Smooth muscle cell (in vitro differentiated cells): ENCODE results near the gene MIER3. TPM values are rescaled to one million over a fixed set of nuclear protein-coding genes. Genes with fewer than 3 reads are reported as not detected.
"Not testable (repeated sequence)": the region's sequence is repeated elsewhere in the genome, so short reads cannot be mapped to it uniquely, and the experiment has no call there.

ENCODE experiments used
- DNase-seq: peaks from one replicate; lab custom pipeline; 2025; ENCODE audit not compliant: unreplicated experiment; lab: John Stamatoyannopoulos, UW
- H2AFZ ChIP-seq: fragments of 200-600 bp; sonication (generic); 2 replicates; pipeline ENCODE4 v1.6.0; 2016; ENCODE audit warnings: antibody characterized with exemption, low read depth, mild to moderate bottlenecking
- H3F3A ChIP-seq: fragments of 200-600 bp; sonication (generic); 2 replicates; pipeline ENCODE4 v1.6.0; 2017; ENCODE audit warnings: antibody characterized with exemption, low read depth
- H3K27ac ChIP-seq: fragments of 200-600 bp; sonication (generic); 2 replicates; pipeline ENCODE4 v1.5.1; 2016; ENCODE audit warnings: low read depth, mild to moderate bottlenecking
- H3K27me3 ChIP-seq: fragments of 200-600 bp; sonication (generic); 2 replicates; pipeline ENCODE4 v1.6.1; 2016; ENCODE audit warnings: low read depth, mild to moderate bottlenecking
- H3K36me3 ChIP-seq: fragments of 200-600 bp; sonication (generic); 2 replicates; pipeline ENCODE4 v1.5.1; 2016; ENCODE audit warnings: low read depth
- H3K4me1 ChIP-seq: fragments of 200-600 bp; sonication (generic); 2 replicates; pipeline ENCODE4 v1.5.1; 2016; ENCODE audit warnings: low read depth
- H3K4me2 ChIP-seq: fragments of 200-600 bp; sonication (generic); 2 replicates; pipeline ENCODE4 v1.6.0; 2016; ENCODE audit warnings: mild to moderate bottlenecking
- H3K4me3 ChIP-seq: fragments of 200-600 bp; sonication (generic); 2 replicates; pipeline ENCODE4 v1.5.1; 2016; ENCODE audit warnings: mild to moderate bottlenecking
- H3K79me2 ChIP-seq: fragments of 200-600 bp; sonication (generic); 2 replicates; pipeline ENCODE4 v1.6.0; 2016; ENCODE audit warnings: low read depth, mild to moderate bottlenecking
- H3K9ac ChIP-seq: fragments of 200-600 bp; sonication (generic); 2 replicates; pipeline ENCODE4 v1.6.0; 2016; ENCODE audit warnings: low read depth
- H3K9me3 ChIP-seq: fragments of 200-600 bp; sonication (generic); replicated peaks from 2 replicates; pipeline ENCODE4 v1.5.1; 2016; ENCODE audit warnings: low read depth
- H4K20me1 ChIP-seq: fragments of 200-600 bp; sonication (generic); 2 replicates; pipeline ENCODE4 v1.6.0; 2016; ENCODE audit warnings: low read depth
- CTCF ChIP-seq: fragments of 200-600 bp; sonication (generic); IDR thresholded peaks from 2 replicates; pipeline ENCODE4 v1.5.1; 2017; ENCODE audit warnings: borderline replicate concordance, mild to moderate bottlenecking, antibody characterized with exemption; ENCODE audit not compliant: insufficient read depth, poor library complexity, severe bottlenecking
- WGBS: methylation state at CpG from one replicate; pipeline ENCODE4 v1.1.7; 2016; ENCODE audit warnings: low lambda C conversion rate; 5-methylcytosine and 5-hydroxymethylcytosine counted together
- polyA plus RNA-seq: library from polyadenylated mRNA; unstranded; fragments of >200 nt; fragmentation: Nextera tagmentation; extraction: Ambion mirVana; gene quantifications from 2 replicates; pipeline ENCODE4 v1.2.1, GENCODE V29; 2016
- total RNA-seq: library from RNA; depleted of rRNA; stranded (reverse); fragments of >200 nt; gene quantifications from 2 replicates; pipeline ENCODE4 v1.2.3, GENCODE V29; 2014

The MIER3 gene
- total and polyA plus RNA-seq, 2 experiments from 2014 or later: 4.1 to 23.4 TPM

GRCh38 chr5:56981548-56982315 is 29.8 kb upstream of the MIER3 start:
- no peaks in the 10 kb centered on the region for H3K79me2 ChIP-seq
- no peaks in the 10 kb centered on the region for H3K4me1 ChIP-seq
- H3K27me3 ChIP-seq: no peaks in the 10 kb centered on the region
- no peak overlapping the region for H3K4me2 ChIP-seq
- no peak overlapping the region for H3K27ac ChIP-seq
- no peak overlapping the region for H3K9ac ChIP-seq
- no peak overlapping the region for H2AFZ ChIP-seq
- TF ChIP-seq CTCF: no peak
- H3K9me3 ChIP-seq: no peaks in the 10 kb centered on the region
- no peak for DNase-seq
- no peaks in the 10 kb centered on the region for H3F3A ChIP-seq
- H3K36me3 ChIP-seq: no peaks in the 10 kb centered on the region
- no peaks in the 10 kb centered on the region for H4K20me1 ChIP-seq
- 89% methylated on average over 4 of the region's 4 CpGs for WGBS
- no peak overlapping the region for H3K4me3 ChIP-seq

GRCh38 chr5:56979968-56980367 is 28.0 kb upstream of the MIER3 start:
- H2AFZ ChIP-seq: no peak overlapping the region
- H4K20me1 ChIP-seq: no peaks in the 10 kb centered on the region
- no peaks in the 10 kb centered on the region for H3K27me3 ChIP-seq
- H3K4me2 ChIP-seq: no peak overlapping the region
- H3K4me1 ChIP-seq: no peaks in the 10 kb centered on the region
- no peaks in the 10 kb centered on the region for H3K9me3 ChIP-seq
- no peak overlapping the region for H3K4me3 ChIP-seq
- H3F3A ChIP-seq: no peaks in the 10 kb centered on the region
- no peak for TF ChIP-seq CTCF
- 73% methylated on average over 13 of the region's 13 CpGs for WGBS
- H3K27ac ChIP-seq: no peak overlapping the region
- no peak overlapping the region for H3K9ac ChIP-seq
- DNase-seq: no peak
- no peaks in the 10 kb centered on the region for H3K79me2 ChIP-seq
- H3K36me3 ChIP-seq: no peaks in the 10 kb centered on the region

- H3F3A ChIP-seq, H3K27me3 ChIP-seq, H2AFZ ChIP-seq, H3K36me3 ChIP-seq, DNase-seq, H3K4me1 ChIP-seq, H3K4me3 ChIP-seq, H3K9ac ChIP-seq, H3K27ac ChIP-seq, H4K20me1 ChIP-seq, H3K79me2 ChIP-seq, H3K4me2 ChIP-seq, H3K9me3 ChIP-seq: not testable (repeated sequence)
- WGBS: 79% methylated on average over 3 of the region's 5 CpGs
Observed at GRCh38 chr5:56979526-56979925, 27.6 kb upstream of the MIER3 start.

GRCh38 chr5:56977822-56978221 is 25.9 kb upstream of the MIER3 start:
- no peak overlapping the region for H3K4me3 ChIP-seq
- TF ChIP-seq CTCF: no peak
- no peak overlapping the region for H3K27ac ChIP-seq
- H3K79me2 ChIP-seq: no peaks in the 10 kb centered on the region
- no peaks in the 10 kb centered on the region for H3F3A ChIP-seq
- no peaks in the 10 kb centered on the region for H3K4me1 ChIP-seq
- no peak overlapping the region for H2AFZ ChIP-seq
- no peaks in the 10 kb centered on the region for H3K27me3 ChIP-seq
- no peak for DNase-seq
- H3K36me3 ChIP-seq: no peaks in the 10 kb centered on the region
- H3K9ac ChIP-seq: no peak overlapping the region
- H4K20me1 ChIP-seq: no peaks in the 10 kb centered on the region
- 74% methylated on average over 2 of the region's 2 CpGs for WGBS
- H3K4me2 ChIP-seq: no peak overlapping the region
- no peaks in the 10 kb centered on the region for H3K9me3 ChIP-seq
